COLO829 (cell line): ENCODE measurements around the gene IGLL5.
"Not testable (repeated sequence)": the region's sequence is repeated elsewhere in the genome, so short reads cannot be mapped to it uniquely, and the experiment has no call there.

ENCODE experiments used
- DNase-seq: peaks from one replicate; pipeline ENCODE4 v3.0.0; 2012; ENCODE audit warnings: low spot score

The IGLL5 gene

DNA sequence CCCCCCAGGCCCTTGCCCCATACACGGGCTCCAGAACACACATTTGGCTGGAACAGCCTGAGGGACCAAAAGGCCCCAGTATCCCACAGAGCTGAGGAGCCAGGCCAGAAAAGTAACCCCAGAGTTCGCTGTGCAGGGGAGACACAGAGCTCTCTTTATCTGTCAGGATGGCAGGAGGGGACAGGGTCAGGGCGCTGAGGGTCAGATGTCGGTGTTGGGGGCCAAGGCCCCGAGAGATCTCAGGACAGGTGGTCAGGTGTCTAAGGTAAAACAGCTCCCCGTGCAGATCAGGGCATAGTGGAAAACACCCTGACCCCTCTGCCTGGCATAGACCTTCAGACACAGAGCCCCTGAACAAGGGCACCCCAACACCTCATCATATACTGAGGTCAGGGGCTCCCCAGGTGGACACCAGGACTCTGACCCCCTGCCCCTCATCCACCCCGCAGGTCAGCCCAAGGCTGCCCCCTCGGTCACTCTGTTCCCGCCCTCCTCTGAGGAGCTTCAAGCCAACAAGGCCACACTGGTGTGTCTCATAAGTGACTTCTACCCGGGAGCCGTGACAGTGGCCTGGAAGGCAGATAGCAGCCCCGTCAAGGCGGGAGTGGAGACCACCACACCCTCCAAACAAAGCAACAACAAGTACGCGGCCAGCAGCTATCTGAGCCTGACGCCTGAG, 13.1 kb downstream of the IGLL5 start:
- not testable (repeated sequence) for DNase-seq

DNA sequence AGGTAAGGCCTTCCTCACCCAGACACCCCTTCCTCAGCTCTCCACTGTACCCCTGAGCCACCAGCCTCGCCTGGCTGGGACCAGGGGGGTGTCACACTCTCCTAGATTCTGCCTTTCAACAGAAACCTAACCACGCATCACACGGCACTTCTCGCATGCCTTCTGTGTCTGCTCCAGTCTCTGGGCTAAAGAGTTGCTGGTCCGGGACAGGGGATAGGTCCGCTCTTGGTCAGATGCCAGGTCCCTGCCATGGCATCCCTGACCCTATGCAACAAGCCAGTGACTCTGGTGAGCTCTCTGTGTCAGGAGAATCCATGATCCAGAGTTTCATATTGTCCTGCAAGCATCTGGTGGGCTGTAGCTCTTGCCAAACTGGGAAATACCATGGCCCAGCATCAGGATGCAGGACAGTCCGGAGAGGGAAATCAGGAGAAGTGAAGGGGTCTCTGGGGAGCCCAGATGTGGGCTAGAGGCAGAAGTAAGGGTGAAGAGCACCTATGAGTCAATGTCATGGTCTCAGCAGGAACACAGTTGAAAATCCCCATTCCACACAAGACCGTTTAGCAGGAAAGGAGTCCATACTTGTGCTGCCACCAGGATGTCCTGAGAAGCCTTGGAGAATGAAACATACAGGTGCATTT, 14.1 kb downstream of the IGLL5 start:
- DNase-seq = no peak

DNA sequence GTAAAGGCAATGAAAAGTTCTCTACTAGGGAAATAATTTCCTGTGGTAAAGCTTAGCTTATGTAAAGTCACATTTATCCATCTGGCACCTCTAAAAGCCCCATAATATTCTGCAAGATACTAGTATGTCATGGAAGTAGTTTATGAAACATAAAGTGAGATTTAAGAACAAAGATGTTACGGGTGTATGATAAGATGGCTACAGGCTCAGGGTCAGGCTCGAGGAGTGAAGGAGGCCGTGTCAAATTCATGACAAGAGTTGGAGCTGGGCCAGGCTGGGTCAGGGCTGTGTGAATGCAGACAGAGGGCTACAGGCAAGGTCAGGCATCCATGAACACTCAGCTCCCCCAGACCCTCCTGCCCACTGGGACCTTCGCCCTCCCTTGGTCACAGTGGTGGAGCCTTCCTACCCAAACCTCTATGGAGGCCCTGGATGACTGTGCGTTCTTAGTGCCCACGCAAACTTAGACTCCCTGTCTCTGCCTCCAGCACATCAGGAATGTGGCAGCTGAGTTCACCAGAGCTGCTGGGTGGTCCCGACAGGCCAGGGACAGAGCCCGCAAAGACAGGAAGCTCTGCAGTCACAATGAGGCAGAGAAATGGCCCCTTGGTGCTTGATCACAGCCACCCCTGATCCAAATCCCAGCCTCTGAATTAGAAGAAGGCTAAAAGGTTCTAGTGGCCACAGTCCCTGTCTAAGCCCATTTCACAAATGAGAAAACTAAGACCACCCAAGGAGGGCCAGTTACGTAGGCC, 14.8 kb downstream of the IGLL5 start:
- no peak for DNase-seq

DNA sequence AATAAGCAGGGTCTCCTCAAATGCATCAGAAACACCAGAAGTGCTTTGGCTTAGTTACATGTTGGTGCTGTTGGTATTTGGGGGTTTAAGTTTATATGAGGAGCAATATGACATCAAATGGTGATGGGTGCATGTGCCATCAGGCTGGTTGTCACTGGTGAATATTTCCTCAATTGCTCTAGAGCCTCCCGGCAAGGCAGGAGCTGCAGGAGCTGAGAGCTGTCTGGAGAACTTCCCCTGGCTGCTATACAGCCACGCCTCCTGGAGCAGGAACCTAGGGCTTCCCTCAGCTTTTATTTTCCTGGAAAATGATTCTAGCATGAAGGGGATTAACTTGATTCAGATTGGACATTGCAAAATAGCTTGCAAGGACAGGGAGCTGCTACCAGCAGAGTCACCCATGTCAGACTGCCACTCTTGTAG, 15.8 kb downstream of the IGLL5 start:
- DNase-seq = no peak

DNA sequence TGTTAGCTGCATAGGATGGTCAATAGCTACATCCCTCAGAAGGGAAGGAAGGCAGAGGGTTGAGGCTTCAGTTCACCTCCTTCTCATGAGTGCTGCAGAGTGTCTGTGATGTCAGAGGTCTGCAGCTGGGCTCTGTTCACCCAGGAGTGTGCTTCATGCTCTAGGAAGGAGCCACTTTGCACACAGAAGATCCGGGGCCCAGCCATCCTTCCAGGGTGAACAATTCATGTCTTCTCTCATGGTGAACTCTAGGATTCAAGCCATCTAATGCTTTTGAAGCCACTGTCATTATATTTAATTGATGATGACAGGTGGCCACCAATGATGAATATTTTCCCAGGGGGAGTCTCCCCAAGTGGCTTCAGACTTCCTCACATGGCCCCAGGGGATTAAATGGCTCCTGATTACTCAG, 16.2 kb downstream of the IGLL5 start:
- not testable (repeated sequence) for DNase-seq

DNA sequence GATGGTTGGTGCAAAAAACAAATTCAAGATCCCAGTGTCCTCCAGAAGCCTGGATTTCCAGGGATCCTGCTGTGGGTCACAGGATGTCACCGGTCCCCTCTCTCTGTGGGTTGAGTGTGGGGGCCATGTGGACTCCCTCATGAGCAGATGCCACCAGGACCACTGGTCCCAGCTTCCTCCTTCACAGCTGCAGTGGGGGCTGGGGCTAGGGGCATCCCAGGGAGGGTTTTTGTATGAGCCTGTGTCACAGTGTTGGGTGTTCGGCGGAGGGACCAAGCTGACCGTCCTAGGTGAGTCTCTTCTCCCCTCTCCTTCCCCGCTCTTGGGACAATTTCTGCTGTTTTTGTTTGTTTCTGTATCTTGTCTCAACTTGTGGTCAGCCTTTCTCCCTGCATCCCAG, 17.1 kb downstream of the IGLL5 start:
- not testable (repeated sequence) for DNase-seq

DNA sequence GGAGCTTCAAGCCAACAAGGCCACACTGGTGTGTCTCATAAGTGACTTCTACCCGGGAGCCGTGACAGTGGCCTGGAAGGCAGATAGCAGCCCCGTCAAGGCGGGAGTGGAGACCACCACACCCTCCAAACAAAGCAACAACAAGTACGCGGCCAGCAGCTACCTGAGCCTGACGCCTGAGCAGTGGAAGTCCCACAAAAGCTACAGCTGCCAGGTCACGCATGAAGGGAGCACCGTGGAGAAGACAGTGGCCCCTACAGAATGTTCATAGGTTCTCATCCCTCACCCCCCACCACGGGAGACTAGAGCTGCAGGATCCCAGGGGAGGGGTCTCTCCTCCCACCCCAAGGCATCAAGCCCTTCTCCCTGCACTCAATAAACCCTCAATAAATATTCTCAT, 18.8 kb downstream of the IGLL5 start:
- not testable (repeated sequence) for DNase-seq

DNA sequence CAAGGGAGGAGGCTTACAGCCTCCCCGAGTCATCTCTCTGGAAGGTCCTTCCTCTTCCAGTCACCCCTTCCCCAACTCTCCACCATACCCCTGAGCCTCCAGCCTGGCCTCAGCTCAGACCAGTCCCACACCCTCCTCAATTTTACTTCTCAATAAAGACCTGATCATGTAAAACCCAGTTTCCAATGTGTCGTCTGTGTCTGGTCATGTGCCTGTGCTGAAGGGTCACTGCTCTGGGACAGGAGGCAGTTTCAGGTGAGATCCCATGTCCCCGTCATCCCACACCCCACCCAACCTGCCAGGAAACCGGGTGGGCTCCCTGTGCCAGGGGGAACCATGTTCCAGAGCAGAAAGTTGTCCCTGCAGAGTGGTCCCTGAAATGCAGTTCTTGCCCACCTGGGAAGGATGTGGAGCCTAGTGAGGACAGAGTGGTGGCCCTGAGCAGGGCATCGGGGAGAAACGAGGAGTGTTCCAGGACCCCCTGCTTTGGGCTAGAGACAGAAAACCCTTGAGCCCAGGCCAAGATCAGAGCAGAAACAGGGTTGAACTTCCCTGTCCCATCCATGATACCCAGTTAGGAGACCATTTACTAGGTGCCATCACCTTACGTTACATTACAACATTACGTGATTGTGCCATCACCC, 19.4 kb downstream of the IGLL5 start:
- no peak for DNase-seq

DNA sequence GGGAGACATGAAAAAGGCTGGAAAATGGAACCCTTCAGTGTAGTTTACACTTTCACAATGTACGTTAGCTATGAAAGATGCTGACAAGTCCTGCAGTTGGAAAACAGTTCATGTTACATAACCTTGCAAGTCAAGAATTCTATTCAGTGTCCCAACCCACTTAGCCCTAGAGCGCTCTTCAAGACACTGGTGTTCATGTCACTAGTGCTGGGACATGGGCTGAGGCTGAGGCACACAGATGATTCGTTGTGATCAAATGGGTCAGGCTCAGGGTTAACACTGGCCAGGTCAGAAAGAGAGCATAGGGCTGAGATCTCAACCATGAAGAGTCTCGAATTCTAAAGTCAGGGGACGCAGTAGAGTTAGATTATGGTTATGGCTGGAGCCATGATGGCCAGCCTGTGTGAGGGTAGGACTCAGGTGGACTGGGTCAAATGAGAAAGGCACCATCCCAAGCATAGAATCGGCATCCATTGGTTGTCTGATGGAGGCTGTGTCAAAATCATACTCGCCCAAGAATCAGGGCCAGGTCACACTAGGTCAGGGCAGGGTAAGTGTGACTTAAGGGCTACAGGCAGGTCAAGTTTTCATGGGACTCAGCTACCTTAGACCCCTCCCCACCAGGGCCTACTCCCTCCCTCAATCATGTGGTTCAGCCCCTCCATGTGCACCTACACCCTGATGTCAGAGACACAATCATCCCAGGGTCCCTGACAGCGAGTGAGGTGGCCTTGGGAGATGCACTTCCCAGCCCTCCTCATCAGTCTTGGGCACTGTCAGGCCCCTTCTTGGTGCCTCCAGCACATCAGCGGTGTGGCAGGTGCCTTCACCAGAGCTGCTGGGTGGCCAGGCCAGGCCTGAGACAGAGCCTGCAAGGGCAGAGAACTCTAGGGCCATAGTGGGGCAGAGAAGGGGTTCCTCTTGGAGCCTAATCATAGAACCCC, 20.2 kb downstream of the IGLL5 start:
- DNase-seq = no peak

DNA sequence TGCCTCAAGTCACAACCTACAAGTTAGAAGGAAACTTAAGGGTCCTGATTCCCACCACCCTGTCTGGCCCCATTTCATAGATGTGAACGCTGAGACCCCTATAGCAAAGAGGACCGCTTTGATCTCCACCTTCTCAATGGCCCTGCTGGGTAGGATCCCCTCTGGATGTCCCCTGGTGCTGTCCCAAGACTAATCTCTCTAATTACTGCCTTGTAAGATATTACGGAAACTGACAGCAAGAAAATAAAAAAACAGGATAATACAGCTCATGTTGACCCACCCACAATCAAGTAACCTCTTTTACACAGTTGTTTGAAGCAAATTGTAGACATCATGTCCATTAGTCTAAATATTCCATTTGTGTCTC, 20.9 kb downstream of the IGLL5 start:
- no peak for DNase-seq

DNA sequence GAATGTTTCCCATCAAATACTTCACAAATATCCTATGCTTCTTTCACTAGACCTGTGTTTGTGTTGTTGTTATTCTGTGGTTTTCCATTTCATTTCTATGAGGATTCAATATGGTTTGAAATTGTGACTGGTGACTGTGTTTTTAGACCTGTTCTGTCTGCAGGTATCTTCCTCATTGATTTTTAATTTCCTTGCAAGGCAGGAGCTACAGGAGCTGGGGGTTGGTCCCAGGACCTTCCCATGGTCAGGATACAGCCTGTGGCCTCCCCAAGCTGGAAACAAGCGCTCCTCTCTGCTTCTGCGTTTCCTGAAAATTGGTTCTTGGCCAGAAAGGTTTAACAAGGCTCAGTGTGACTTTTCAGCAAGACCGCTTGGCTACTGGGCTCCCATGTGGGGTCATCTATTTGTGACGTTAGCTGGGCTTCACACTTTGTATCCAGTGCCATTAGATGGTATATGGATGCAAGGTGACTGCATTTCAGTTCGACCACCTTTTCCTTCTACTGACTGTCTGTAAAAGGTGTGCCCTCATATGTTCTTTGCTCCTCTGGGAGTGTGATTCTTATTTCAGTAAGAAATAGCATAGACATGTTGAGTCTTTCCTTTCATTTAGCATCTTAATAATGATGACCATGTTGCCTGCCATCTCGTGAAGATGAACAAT, 21.5 kb downstream of the IGLL5 start:
- no peak for DNase-seq

DNA sequence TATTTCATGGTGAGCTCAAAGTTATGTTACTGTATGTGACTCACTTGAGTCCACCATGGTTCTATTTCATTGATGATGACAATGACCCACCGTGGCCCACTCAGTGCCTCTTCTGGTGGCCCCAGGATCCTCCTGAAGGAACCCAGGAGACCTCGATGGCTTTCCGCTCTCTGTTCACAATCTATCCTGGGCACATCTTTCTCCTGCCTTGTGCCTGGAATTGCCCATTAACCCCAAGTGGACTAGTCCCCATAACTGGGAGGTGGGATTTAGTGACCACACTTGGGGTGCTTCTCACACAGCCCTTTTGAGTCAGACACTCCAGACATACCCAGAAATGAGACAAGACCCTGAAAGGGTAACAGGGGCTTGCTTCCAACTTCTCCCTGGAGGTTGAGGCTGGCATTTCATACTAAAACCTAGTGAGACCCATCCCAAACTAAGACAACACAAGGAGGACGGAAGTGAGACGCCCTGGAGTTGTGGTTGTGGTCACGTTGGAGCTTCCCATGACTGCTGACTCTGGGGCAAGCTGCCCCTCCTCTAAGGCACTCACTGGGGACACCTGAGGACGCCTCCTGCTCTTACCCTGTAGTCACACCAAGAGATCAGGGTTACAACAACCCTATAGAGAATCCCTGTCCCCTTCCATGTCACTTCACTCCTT, 22.1 kb downstream of the IGLL5 start:
- no peak for DNase-seq

DNA sequence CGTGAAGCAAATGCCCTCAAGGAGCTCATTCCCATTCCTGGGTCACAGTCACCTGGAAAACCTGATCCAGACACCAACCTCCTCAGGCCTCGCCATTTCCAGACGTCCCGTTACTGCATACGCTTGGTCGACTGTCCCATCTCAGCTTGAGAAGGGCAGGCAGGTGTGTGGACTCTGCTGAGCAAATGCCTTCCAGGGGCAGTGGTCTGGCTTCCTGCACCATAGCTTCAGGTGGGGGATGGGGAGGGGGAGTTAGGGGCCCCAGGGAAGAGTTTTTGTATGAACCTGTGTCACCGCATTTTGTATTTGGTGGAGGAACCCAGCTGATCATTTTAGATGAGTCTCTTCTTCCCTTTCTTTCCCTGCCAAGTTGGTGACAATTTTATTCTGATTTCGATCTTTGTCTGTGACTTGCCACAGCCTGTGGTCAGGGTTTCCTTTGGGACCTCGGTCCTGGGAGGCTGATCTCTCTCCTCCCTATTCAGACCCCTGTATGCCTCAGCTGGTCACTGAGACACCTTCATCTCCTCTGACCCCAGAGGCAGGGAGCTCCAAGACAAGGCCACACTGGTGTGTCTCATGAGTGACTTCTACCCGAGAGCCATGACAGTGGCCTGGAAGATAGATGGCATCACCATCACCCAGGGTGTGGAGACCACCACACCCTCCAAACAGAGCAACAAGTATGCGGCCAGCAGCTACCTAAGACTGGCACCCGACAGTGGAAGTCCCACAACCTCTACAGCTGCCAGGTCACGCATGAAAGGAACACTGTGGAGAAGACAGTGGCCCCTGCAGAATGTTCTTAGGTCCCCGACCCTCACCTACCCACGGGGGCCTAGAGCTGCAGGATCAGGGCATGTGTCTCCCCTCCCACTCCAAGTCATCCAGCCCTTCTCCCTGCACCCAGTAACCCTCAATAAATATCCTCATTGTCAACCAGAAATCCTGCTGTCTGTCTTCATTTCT, 22.9 kb downstream of the IGLL5 start:
- DNase-seq = no peak

DNA sequence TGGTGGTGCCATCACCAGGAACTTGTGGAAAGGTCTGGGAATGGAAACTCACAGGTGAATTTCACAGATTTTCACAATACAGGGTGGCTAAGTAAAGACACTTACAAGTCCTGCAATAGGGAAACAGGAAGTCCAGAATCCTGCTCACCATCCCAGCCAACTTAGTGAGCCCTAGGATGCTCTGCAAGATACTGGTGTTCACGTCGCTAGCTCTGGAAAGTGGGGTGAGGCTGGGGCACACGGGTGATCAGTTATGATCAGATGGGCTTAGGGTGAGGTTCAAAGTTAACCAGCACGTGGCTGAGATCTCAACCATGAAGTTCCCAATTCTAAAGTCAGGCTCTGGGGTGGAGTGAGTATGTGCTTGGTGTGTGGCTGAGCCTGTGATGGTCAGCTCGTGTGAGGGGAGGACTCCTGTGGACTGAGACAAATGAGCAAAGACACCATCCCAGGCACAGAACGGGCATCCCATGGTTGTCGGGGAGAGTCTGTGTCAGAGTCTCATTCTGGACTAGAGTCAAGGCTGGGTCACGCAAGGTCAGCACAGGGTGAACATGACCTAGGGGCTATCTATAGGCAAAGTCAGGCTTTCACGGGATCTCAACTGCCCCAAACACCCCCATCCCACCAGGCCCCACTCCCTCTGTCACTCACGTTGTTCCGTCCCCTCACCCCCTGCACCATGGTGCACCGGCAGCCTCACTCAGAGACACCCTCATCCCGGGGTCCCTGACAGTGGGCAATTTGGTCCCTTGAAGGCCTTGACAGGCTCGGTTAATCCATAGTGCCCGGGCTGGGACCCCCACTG, 23.9 kb downstream of the IGLL5 start:
- DNase-seq = no peak

DNA sequence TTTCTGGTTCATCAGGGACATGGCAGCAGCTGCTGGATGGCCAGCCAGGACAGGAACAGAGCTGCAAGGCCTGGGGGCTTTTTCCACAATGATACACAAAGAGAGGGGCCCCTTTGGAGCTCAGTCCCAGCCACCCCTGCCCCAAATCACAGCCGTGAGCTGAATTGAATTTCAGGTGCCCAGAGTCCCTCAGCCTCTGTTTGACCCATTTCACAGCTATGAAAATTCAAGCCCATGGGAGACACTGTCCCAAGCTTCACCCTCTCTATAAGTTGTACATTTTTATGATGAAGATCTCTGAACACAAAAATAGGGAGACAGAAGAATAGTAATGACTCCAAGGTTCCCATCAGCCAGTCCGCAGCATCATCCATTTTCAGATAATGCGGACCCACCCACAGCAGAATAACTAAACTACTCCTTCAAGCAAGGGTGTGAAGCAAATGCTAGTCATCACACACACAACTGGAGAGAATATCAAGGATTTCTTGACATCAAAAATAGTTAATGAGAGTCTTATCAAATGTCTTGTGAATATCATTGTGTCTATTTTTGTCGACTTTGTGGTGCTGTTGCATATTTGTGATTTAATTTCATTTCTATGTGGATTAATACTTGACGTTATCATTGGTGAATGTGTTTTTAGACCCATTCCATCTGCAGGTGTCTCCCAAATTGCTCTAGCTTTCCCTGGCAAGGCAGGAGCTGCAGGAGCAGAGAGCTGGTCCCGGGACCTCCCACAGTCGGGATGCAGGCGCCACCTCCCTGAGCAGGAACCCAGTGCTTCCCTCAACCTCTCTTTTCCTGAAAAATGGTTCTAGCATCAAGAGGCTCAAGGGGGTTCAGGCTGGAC, 24.7 kb downstream of the IGLL5 start:
- DNase-seq = no peak

DNA sequence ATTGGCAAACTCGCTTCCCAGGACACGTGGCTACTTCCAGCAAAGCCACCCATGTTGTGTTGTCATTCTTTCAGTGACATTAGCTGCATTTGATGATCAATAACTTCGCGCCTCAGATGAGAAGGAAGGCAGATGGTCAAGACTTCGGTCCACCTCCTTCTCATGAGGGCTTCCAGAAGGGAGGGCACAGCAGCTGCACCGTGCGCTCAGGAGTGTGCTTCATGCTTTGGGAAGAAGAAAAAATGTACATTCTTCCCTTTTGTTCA, 25.3 kb downstream of the IGLL5 start:
- no peak for DNase-seq

DNA sequence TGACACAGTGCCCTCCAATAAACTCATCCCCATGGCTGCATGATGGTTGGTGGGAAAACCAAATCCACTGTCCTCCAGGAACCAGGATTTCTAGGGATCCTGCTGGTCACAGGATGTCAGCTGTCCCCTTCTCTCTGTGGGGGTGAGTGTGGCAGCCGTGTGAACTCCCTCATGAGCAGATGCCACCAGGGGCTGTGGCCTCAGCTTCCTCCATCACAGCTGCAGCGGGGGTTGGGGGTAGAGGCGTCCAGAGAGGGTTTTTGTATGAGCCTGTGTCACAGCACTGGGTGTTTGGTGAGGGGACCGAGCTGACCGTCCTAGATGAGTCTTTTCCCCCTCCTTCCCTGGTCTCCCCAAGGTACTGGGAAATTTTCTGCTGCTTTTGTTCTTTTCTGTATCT, 26.4 kb downstream of the IGLL5 start:
- no peak for DNase-seq
